Ascending aorta (tissue), 2 donors: ENCODE measurements around the gene KRTAP22-1. TPM values are rescaled to one million over a fixed set of nuclear protein-coding genes. Genes with fewer than 3 reads are reported as not detected.

Experiments
- DNase-seq, 2 donors: peaks; one replicate each; pipeline ENCODE4 v3.0.0-alpha.2; 2019; ENCODE audit warnings: low spot score in 2 of 2
- H3K27ac ChIP-seq, 2 donors: fragments of 200-600 bp; sonication (generic); one replicate each; pipeline ENCODE4 v1.5.1; 2016 to 2017; ENCODE audit warnings: mild to moderate bottlenecking in 1 of 2
- H3K27me3 ChIP-seq: fragments of 200-600 bp; sonication (generic); one replicate; pipeline ENCODE4 v1.5.1; 2017
- H3K36me3 ChIP-seq, 2 donors: fragments of 200-600 bp; sonication (generic); one replicate each; pipeline ENCODE4 v1.5.1; 2016
- H3K4me1 ChIP-seq, 2 donors: fragments of 200-600 bp; sonication (generic); one replicate each; pipeline ENCODE4 v1.5.1; 2016 to 2017; ENCODE audit warnings: mild to moderate bottlenecking in 1 of 2
- H3K4me3 ChIP-seq, 2 donors: fragments of 200-600 bp; sonication (generic); one replicate each; pipeline ENCODE4 v1.5.1; 2016 to 2017; ENCODE audit warnings: mild to moderate bottlenecking in 1 of 2
- H3K9me3 ChIP-seq, 2 donors: fragments of 200-600 bp; sonication (generic); one replicate each; pipeline ENCODE4 v1.5.1; 2016
- intact Hi-C: fragments of 100-400 bp; cut with DNase I; formaldehyde crosslinking; loops from one replicate; pipeline ENCODE4 v1.15.1; 2023
- total RNA-seq: library from RNA; depleted of rRNA; stranded (reverse); fragments of >200 nt; gene quantifications from one replicate; pipeline ENCODE4 v1.1.0, GENCODE V29; 2016
- TF ChIP-seq, protein P1 (sequence below), 3 experiments: fragments of 200-600 bp in 2 of 3; fragments of 450-650 bp in 1 of 3; sonication (generic) in 2 of 3; IDR thresholded peaks; one replicate each; pipeline ENCODE4 v1.5.1; 2016 to 2019; ENCODE audit warnings: antibody characterized with exemption in 3 of 3, mild to moderate bottlenecking in 1 of 3, moderate library complexity in 1 of 3

The KRTAP22-1 gene
- total RNA-seq, 1 donor from 2014 or later, result not detected

DNA sequence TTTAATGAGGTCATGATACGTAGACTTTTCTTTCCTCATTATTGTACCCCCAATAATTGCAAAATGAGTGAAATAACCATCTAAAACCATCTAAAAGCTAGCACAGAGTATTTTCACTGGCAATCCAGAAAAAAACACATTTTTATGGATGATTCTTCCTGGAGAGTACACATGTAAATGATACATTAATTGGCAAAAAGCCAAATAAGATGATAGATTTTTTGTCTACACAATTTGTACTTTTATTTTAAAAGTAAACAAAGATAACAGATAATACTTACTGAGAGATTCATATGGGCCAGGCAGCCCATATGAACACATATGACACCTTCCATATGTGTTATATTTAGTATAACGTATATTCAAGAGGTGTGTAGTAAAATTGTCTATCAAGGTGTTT, 37.3 kb upstream of the KRTAP22-1 start:
- Histone ChIP-seq H3K36me3 (no peaks in the 10 kb centered on the region), H3K27ac (no peak overlapping the region), H3K4me1 (no peaks in the 10 kb centered on the region), H3K27me3 (no peaks in the 10 kb centered on the region), H3K4me3 (no peak overlapping the region), H3K9me3 (no peaks in the 10 kb centered on the region)
- TF ChIP-seq, protein P1, sequence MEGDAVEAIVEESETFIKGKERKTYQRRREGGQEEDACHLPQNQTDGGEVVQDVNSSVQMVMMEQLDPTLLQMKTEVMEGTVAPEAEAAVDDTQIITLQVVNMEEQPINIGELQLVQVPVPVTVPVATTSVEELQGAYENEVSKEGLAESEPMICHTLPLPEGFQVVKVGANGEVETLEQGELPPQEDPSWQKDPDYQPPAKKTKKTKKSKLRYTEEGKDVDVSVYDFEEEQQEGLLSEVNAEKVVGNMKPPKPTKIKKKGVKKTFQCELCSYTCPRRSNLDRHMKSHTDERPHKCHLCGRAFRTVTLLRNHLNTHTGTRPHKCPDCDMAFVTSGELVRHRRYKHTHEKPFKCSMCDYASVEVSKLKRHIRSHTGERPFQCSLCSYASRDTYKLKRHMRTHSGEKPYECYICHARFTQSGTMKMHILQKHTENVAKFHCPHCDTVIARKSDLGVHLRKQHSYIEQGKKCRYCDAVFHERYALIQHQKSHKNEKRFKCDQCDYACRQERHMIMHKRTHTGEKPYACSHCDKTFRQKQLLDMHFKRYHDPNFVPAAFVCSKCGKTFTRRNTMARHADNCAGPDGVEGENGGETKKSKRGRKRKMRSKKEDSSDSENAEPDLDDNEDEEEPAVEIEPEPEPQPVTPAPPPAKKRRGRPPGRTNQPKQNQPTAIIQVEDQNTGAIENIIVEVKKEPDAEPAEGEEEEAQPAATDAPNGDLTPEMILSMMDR (IDR thresholded peaks at IDR 0.05), result no peak
- intact Hi-C loops, result no loop called here
- DNase-seq, result no peak

DNA sequence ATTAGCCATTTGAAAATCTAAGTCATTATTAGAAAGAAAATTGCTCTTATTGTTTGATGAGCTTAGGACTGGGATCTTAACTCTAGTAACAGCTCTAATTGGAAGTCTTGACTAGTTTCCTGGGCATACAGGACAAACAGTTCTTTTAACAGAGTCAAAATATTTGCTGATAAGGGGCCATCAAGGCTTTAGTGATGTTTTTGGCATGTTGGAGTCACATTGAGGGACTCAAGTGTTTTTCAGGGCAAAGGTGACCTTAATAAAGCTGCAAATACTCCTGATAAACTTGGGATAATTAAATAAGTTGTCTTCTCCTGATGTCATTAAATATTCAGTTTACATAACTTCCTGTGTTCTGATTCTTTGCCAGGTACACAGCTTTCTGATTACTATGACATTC, 33.3 kb upstream of the KRTAP22-1 start:
- no peak for DNase-seq
- intact Hi-C loops, result no loop called here
- no peak overlapping the region for H3K4me3 ChIP-seq
- H3K27ac ChIP-seq, result no peak overlapping the region
- H3K9me3 ChIP-seq, result no peaks in the 10 kb centered on the region
- no peaks in the 10 kb centered on the region for H3K4me1 ChIP-seq
- no peaks in the 10 kb centered on the region for H3K27me3 ChIP-seq
- H3K36me3 ChIP-seq, result no peaks in the 10 kb centered on the region
- TF ChIP-seq, protein P1 (IDR thresholded peaks at IDR 0.05), result no peak

DNA sequence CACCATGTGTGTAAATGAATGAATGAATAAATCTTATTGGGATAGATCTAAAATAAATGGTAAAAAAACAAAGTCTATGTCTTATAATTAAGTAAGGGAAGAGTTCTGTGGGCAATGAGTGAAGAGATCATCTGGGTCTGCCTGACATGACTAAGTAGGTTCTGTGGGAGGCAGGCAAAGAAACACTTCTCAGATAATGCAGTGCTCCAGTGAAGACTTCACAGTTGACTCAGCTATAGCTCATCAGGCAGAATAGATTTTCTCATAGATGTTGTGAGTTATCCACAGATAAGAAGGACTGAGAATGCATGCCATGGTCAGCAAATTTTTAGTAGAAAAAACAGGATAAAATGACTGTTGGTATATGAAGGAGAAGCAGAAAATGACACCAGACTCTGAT, 23.1 kb upstream of the KRTAP22-1 start:
- no peaks in the 10 kb centered on the region for H3K9me3 ChIP-seq
- no peaks in the 10 kb centered on the region for H3K36me3 ChIP-seq
- H3K4me3 ChIP-seq, result no peak overlapping the region
- no peaks in the 10 kb centered on the region for H3K27me3 ChIP-seq
- H3K27ac ChIP-seq, result no peak overlapping the region
- intact Hi-C loops, result no loop called here
- TF ChIP-seq, protein P1 (IDR thresholded peaks at IDR 0.05), result no peak
- DNase-seq, result no peak
- no peaks in the 10 kb centered on the region for H3K4me1 ChIP-seq

DNA sequence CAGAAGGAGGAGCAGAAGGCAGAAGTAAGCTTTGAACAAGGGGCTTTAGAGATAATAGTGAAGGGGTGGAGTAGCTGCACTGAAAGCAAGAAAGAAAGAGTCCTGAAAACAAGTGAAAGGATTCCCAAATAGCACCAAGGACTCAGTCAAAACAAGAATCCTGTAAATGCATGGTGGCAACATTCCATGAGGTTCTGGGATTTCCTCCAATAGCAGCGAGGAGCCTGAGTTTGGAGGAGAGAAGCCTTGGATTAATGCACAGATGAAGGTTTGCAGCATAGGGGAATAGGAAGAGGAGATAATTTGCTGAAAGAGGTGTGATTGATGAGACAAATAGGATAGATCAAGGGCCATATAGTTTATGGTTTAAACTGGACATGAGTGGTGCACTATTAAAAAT, 21.5 kb upstream of the KRTAP22-1 start:
- Histone ChIP-seq H3K4me1 (no peaks in the 10 kb centered on the region), H3K27me3 (no peaks in the 10 kb centered on the region), H3K4me3 (no peak overlapping the region), H3K27ac (no peak overlapping the region), H3K36me3 (no peaks in the 10 kb centered on the region), H3K9me3 (no peaks in the 10 kb centered on the region)
- TF ChIP-seq, protein P1 (IDR thresholded peaks at IDR 0.05), result no peak
- DNase-seq, result no peak
- intact Hi-C loops, result no loop called here

DNA sequence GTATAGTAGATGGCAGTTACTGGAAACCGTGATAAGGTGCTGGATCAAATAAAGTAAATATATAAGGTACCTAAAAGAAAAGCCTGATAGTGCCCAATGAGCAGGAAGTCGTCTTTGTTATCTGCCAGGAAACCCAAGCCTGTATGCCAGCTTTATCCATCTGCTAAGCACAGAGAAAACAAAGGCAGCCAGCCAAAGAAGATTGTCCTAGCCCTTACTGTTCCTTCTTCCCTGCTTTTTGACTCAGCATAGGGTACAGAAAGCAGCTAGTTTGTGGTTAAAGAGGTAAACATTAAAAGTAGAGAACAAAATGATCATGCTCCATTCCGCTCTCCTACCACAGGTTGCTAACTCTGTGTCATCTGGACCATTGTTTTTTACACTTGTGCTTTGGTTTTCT, 20.8 kb upstream of the KRTAP22-1 start:
- Histone ChIP-seq H3K27me3 (no peaks in the 10 kb centered on the region), H3K4me1 (no peaks in the 10 kb centered on the region), H3K9me3 (no peaks in the 10 kb centered on the region), H3K36me3 (no peaks in the 10 kb centered on the region), H3K27ac (no peak overlapping the region), H3K4me3 (no peak overlapping the region)
- DNase-seq, result no peak
- intact Hi-C loops, result no loop called here
- TF ChIP-seq, protein P1 (IDR thresholded peaks at IDR 0.05), result no peak

DNA sequence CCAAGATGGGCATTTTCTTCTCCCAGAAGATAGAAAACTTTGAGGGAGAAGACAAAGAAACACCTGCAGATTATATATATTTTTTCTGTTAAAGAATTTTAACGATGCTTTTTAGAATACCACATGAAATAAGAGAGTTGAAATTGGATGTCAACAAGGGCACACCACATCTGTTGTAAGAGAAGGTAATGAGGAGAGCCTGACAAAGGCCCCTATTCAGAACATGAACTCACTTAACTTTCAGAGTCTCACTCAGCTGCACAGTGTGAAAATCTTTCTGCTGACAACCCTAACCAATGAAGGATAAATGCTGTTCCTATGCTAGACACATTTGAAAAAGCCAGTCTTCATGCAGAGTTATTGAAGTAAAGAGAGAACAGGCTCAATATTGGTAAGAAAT, 18.0 kb upstream of the KRTAP22-1 start:
- Histone ChIP-seq H3K4me3 (no peak overlapping the region), H3K27ac (no peak overlapping the region), H3K36me3 (no peaks in the 10 kb centered on the region), H3K4me1 (no peaks in the 10 kb centered on the region), H3K27me3 (no peaks in the 10 kb centered on the region), H3K9me3 (no peaks in the 10 kb centered on the region)
- no peak for DNase-seq
- intact Hi-C loops, result no loop called here
- TF ChIP-seq, protein P1 (IDR thresholded peaks at IDR 0.05), result no peak
